C4-2B (cell line): Measurements from ENCODE around the gene CDHR4.

ENCODE experiments used
- CTCF ChIP-seq: fragments of 450-650 bp; conservative IDR thresholded peaks from 2 replicates; pipeline ENCODE4 v1.5.1; 2017; ENCODE audit warnings: mild to moderate bottlenecking
- ZFX ChIP-seq: fragments of 450-650 bp; IDR thresholded peaks from 2 replicates; pipeline ENCODE4 v1.6.1; 2017

GRCh38 chr3:49785565-49786356, 13.9 kb downstream of the CDHR4 start:
- TF ChIP-seq CTCF: no peak
- no peak for TF ChIP-seq ZFX
